IMR-90 (cell line): ENCODE measurements around the gene INSL3. TPM values are rescaled to one million over a fixed set of nuclear protein-coding genes. Genes with fewer than 3 reads are reported as not detected.

ENCODE experiments used
- ATAC-seq: fragments of 200-7000 bp; cut with Tn5 transposase; 2 replicates; pipeline ENCODE4 v1.9.1; 2020; ENCODE audit warnings: low read depth, mild to moderate bottlenecking, moderate library complexity
- BruUV-seq: library from RNA; stranded (reverse); fragments of 400-500 nt; replicated peaks from 2 replicates; lab custom pipeline; 2021; lab: Mats Ljungman, UMichigan
- CTCF ChIA-PET: fragments of 300-600 bp; formaldehyde crosslinking; extraction: SDS; loops from one replicate; lab custom pipeline; 2021; ENCODE audit warnings: antibody characterized with exemption; lab: Yijun Ruan, JAX
- POLR2A ChIA-PET: fragments of 300-600 bp; sonication (Branson Sonifier 250); formaldehyde crosslinking; loops from one replicate; lab custom pipeline; 2022; ENCODE audit warnings: antibody characterized with exemption; ENCODE audit not compliant: unreplicated experiment; lab: Charles Lee
- DNase-seq: peaks from one replicate; pipeline ENCODE4 v3.0.0; 2013
- H2AFZ ChIP-seq: replicated peaks from 2 replicates; pipeline ENCODE3; 2013; ENCODE audit warnings: low read length, mild to moderate bottlenecking; ENCODE audit not compliant: poor library complexity
- H2AK5ac ChIP-seq: 2 replicates; pipeline ENCODE4 v1.6.1; 2013; ENCODE audit warnings: low read depth, low read length, inconsistent platforms
- H2AK9ac ChIP-seq: replicated peaks from 2 replicates; pipeline ENCODE3; 2013; ENCODE audit warnings: mild to moderate bottlenecking, low read depth, low read length, moderate library complexity; ENCODE audit not compliant: poor library complexity
- H2BK120ac ChIP-seq: 2 replicates; pipeline ENCODE4 v1.6.1; 2013; ENCODE audit warnings: low read depth, low read length, inconsistent platforms
- H2BK15ac ChIP-seq: 3 replicates; pipeline ENCODE4 v1.6.1; 2013; ENCODE audit warnings: low read depth, low read length, inconsistent platforms
- H2BK20ac ChIP-seq: 2 replicates; pipeline ENCODE4 v1.6.1; 2013; ENCODE audit warnings: low read depth, mild to moderate bottlenecking, inconsistent platforms, low read length, moderate library complexity
- H2BK5ac ChIP-seq: 2 replicates; pipeline ENCODE4 v1.6.1; 2013; ENCODE audit warnings: mild to moderate bottlenecking, low read depth, low read length, inconsistent platforms; ENCODE audit not compliant: poor library complexity, severe bottlenecking
- H3K14ac ChIP-seq: replicated peaks from 2 replicates; pipeline ENCODE4 v1.6.1; 2013; ENCODE audit warnings: low read depth, low read length, inconsistent platforms
- H3K18ac ChIP-seq: 2 replicates; pipeline ENCODE4 v1.6.1; 2013; ENCODE audit warnings: low read depth, low read length, control low read depth
- H3K23ac ChIP-seq: 2 replicates; pipeline ENCODE4 v1.6.1; 2013; ENCODE audit warnings: low read depth, low read length, inconsistent platforms
- H3K27ac ChIP-seq: 2 replicates; pipeline ENCODE4 v1.5.1; 2013; ENCODE audit warnings: mild to moderate bottlenecking, control low read depth, low read length; ENCODE audit not compliant: insufficient read depth
- H3K27me3 ChIP-seq: 2 replicates; pipeline ENCODE4 v1.6.1; 2013; ENCODE audit warnings: low read length; ENCODE audit not compliant: control insufficient read depth, insufficient read depth
- H3K36me3 ChIP-seq: 2 replicates; pipeline ENCODE4 v1.6.1; 2013; ENCODE audit warnings: low read length, mixed read lengths; ENCODE audit not compliant: control insufficient read depth, insufficient read depth
- H3K4ac ChIP-seq: 2 replicates; pipeline ENCODE4 v1.6.1; 2013; ENCODE audit warnings: low read depth, low read length, inconsistent platforms
- H3K4me1 ChIP-seq: 2 replicates; pipeline ENCODE4 v1.6.1; 2013; ENCODE audit warnings: low read length, mixed read lengths; ENCODE audit not compliant: control insufficient read depth, insufficient read depth
- H3K4me2 ChIP-seq: 2 replicates; pipeline ENCODE4 v1.6.1; 2013; ENCODE audit warnings: low read depth, mild to moderate bottlenecking, control low read depth, low read length, moderate library complexity
- H3K4me3 ChIP-seq: 2 replicates; pipeline ENCODE4 v1.5.1; 2013; ENCODE audit warnings: low read depth, mild to moderate bottlenecking, control low read depth, low read length, moderate library complexity; ENCODE audit not compliant: insufficient read depth
- H3K56ac ChIP-seq: 2 replicates; pipeline ENCODE4 v1.6.1; 2013; ENCODE audit warnings: low read length, inconsistent platforms; ENCODE audit not compliant: insufficient read depth; ENCODE audit errors: extremely low read depth
- H3K79me1 ChIP-seq, 2 experiments: 2 replicates each; pipeline ENCODE4 v1.6.1; 2013; ENCODE audit warnings: low read length in 2 of 2, inconsistent platforms in 1 of 2, low read depth in 1 of 2
- H3K9ac ChIP-seq: 2 replicates; pipeline ENCODE4 v1.6.1; 2013; ENCODE audit warnings: low read depth, low read length, control low read depth
- H3K9me1 ChIP-seq: 2 replicates; pipeline ENCODE4 v1.6.1; 2013; ENCODE audit warnings: low read length, inconsistent platforms; ENCODE audit not compliant: insufficient read depth
- H3K9me3 ChIP-seq: 2 replicates; pipeline ENCODE4 v1.6.1; 2013; ENCODE audit warnings: low read length; ENCODE audit not compliant: control insufficient read depth, insufficient read depth
- H4K20me1 ChIP-seq: 2 replicates; pipeline ENCODE4 v1.6.1; 2013; ENCODE audit warnings: low read length, inconsistent platforms; ENCODE audit not compliant: insufficient read depth
- H4K5ac ChIP-seq: 2 replicates; pipeline ENCODE4 v1.6.1; 2013; ENCODE audit warnings: mild to moderate bottlenecking, low read depth, low read length, control low read depth
- H4K8ac ChIP-seq, 2 experiments: 2 replicates each; pipeline ENCODE4 v1.6.1; 2013; ENCODE audit warnings: low read depth in 2 of 2, low read length in 2 of 2, control low read depth in 1 of 2, inconsistent platforms in 1 of 2
- H4K91ac ChIP-seq: 2 replicates; pipeline ENCODE4 v1.6.1; 2013; ENCODE audit warnings: low read depth, low read length, inconsistent platforms; ENCODE audit not compliant: insufficient read depth
- BHLHE40 ChIP-seq: fragments of 150-350 bp; IDR thresholded peaks from 2 replicates; pipeline ENCODE4 v1.6.1; 2016; ENCODE audit warnings: mild to moderate bottlenecking, low read depth, low read length
- CEBPB ChIP-seq: IDR thresholded peaks from 2 replicates; pipeline ENCODE4 v1.6.1; 2012; ENCODE audit warnings: low read depth, low read length, improper control_type of control experiment
- CHD1 ChIP-seq: IDR thresholded peaks from 2 replicates; pipeline ENCODE4 v1.6.1; 2012; ENCODE audit warnings: low read depth, low read length, improper control_type of control experiment
- FOS ChIP-seq: fragments of 150-350 bp; IDR thresholded peaks from 2 replicates; pipeline ENCODE4 v1.6.1; 2016; ENCODE audit warnings: low read depth, low read length
- MAFK ChIP-seq: IDR thresholded peaks from 2 replicates; pipeline ENCODE4 v1.6.1; 2012; ENCODE audit warnings: low read depth, low read length, improper control_type of control experiment
- MAZ ChIP-seq: IDR thresholded peaks from 2 replicates; pipeline ENCODE4 v1.6.1; 2012; ENCODE audit warnings: low read depth, mild to moderate bottlenecking, low read length, improper control_type of control experiment, moderate library complexity, borderline replicate concordance
- MXI1 ChIP-seq: IDR thresholded peaks from 2 replicates; pipeline ENCODE4 v1.6.1; 2012; ENCODE audit warnings: low read depth, mild to moderate bottlenecking, low read length, moderate library complexity, borderline replicate concordance
- NFE2L2 ChIP-seq: fragments of 150-350 bp; IDR thresholded peaks from 2 replicates; pipeline ENCODE4 v1.6.1; 2016; ENCODE audit warnings: low read depth, mild to moderate bottlenecking, low read length
- POLR2A ChIP-seq: IDR thresholded peaks from 2 replicates; pipeline ENCODE4 v1.6.1; 2012; ENCODE audit warnings: mild to moderate bottlenecking, low read depth, low read length
- RAD21 ChIP-seq: IDR thresholded peaks from 2 replicates; pipeline ENCODE4 v1.6.1; 2012; ENCODE audit warnings: low read length, improper control_type of control experiment
- RCOR1 ChIP-seq: IDR thresholded peaks from 2 replicates; pipeline ENCODE4 v1.6.1; 2012; ENCODE audit warnings: mild to moderate bottlenecking, low read length, improper control_type of control experiment; ENCODE audit not compliant: insufficient replicate concordance
- RFX5 ChIP-seq: IDR thresholded peaks from 2 replicates; pipeline ENCODE4 v1.8.0; 2012; ENCODE audit warnings: low read depth, mild to moderate bottlenecking, low read length, moderate library complexity
- SMC3 ChIP-seq: fragments of 150-350 bp; IDR thresholded peaks from 2 replicates; pipeline ENCODE4 v1.6.1; 2016; ENCODE audit warnings: low read depth, mild to moderate bottlenecking, antibody characterized with exemption, low read length, moderate library complexity
- WGBS, 2 experiments: methylation state at CpG; one replicate each; pipeline versions ENCODE4 v1.1.5 to v1.1.7; 2013; ENCODE audit warnings: missing lambda C conversion rate in 2 of 2; ENCODE audit not compliant: insufficient read length in 1 of 2; ENCODE audit errors: extremely low coverage in 2 of 2; 5-methylcytosine and 5-hydroxymethylcytosine counted together
- dilution Hi-C: fragments of 300-500 bp; cut with HindIII; formaldehyde crosslinking; loops from one replicate; pipeline ENCODE4 v1.14.3; 2018; ENCODE audit warnings: low sequenced_read_pairs; ENCODE audit not compliant: unreplicated experiment
- in situ Hi-C: fragments of 300-500 bp; cut with MboI; formaldehyde crosslinking; loops from 3 replicates; pipeline ENCODE4 v1.14.3; 2019; ENCODE audit warnings: low sequenced_read_pairs, inconsistent platforms, mixed read lengths
- intact Hi-C: fragments of 100-400 bp; cut with micrococcal nuclease; formaldehyde crosslinking; loops from 2 replicates; pipeline ENCODE4 v1.10.0; 2022
- polyA plus RNA-seq, 3 experiments: library from polyadenylated mRNA; depleted of rRNA; stranded (reverse); fragments of >200 nt; gene quantifications; 2 replicates each; pipeline ENCODE4 v1.2.3, GENCODE V29; 2012; ENCODE audit warnings: low replicate concordance in 1 of 3
- total RNA-seq: library from RNA; depleted of rRNA; stranded (reverse); fragments of >200 nt; gene quantifications from 2 replicates; pipeline ENCODE4 v1.2.3, GENCODE V29; 2012
- TF ChIP-seq, protein P1 (sequence below): fragments of 150-350 bp; IDR thresholded peaks from 2 replicates; pipeline ENCODE4 v1.6.1; 2016; ENCODE audit warnings: low read depth, mild to moderate bottlenecking, low read length, moderate library complexity, borderline replicate concordance
- TF ChIP-seq, protein P2 (sequence below): conservative IDR thresholded peaks from 2 replicates; pipeline ENCODE4 v1.5.1; 2012; ENCODE audit warnings: mild to moderate bottlenecking, low read depth, low read length, improper control_type of control experiment
- TF ChIP-seq, protein P3 (sequence below): fragments of 150-350 bp; IDR thresholded peaks from 2 replicates; pipeline ENCODE4 v1.6.1; 2017; ENCODE audit warnings: mild to moderate bottlenecking, antibody characterized with exemption, low read length, low read depth

Gene INSL3
- total and polyA plus RNA-seq, 2 of the 4 experiments (the other 2 are of a cell fraction) = not detected

DNA sequence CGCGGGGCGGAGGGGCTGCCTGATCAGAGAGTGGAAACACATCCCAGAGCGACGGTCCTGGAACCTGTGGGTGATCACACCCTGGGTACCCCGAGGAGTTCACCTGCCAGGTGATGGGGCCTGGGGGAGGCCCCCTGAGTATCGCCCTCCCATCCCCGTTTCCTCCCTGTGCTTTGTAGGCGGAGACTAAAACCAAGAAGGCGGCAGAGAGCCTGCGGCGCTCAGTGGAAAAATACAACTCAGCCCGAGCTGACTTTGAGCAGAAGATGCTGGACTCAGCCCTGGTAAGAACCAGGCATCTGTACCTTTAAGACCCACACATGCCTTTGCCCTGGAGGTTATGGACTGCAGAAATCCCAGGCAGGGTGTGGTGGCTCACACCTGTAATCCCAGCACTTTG, 50.7 kb downstream of the INSL3 start:
- Histone ChIP-seq H3K9ac (no peak overlapping the region), H3K18ac (no peak overlapping the region), H4K91ac (no peak overlapping the region), H3K36me3 (no peaks in the 10 kb centered on the region), H2AK9ac (no peak overlapping the region), H2BK5ac (no peak overlapping the region), H2AFZ (no peak overlapping the region), H3K4me1 (no peaks in the 10 kb centered on the region), H2BK20ac (no peak overlapping the region), H3K56ac (no peak overlapping the region), H3K14ac (no peak overlapping the region), H3K23ac (no peak overlapping the region), H4K20me1 (no peaks in the 10 kb centered on the region), H2AK5ac (no peak overlapping the region), H2BK120ac (no peak overlapping the region), H3K4ac (no peak overlapping the region), H4K8ac (no peak overlapping the region), H3K79me1 (no peaks in the 10 kb centered on the region), H2BK15ac (no peak overlapping the region), H3K9me1 (no peaks in the 10 kb centered on the region), H3K4me2 (no peak overlapping the region), H3K9me3 (no peaks in the 10 kb centered on the region), H3K4me3 (no peak overlapping the region), H4K5ac (no peak overlapping the region), H3K27me3 (peaks cover 3% of the 10 kb centered on the region; the same call in 1 of the 2 replicates), H3K27ac (no peak overlapping the region)
- DNase-seq (no peak), ATAC-seq (no peak)
- dilution Hi-C loops = no loop called here
- CTCF ChIA-PET = no interaction called here
- intact Hi-C loops = no loop called here
- POLR2A ChIA-PET = no interaction called here
- TF ChIP-seq SMC3 (no peak), CHD1 (no peak), POLR2A (no peak), MAFK (no peak), NFE2L2 (no peak), RAD21 (no peak), MXI1 (no peak), MAZ (no peak), RFX5 (no peak), RCOR1 (no peak), CEBPB (no peak), BHLHE40 (no peak), FOS (no peak)
- TF ChIP-seq, protein P1, sequence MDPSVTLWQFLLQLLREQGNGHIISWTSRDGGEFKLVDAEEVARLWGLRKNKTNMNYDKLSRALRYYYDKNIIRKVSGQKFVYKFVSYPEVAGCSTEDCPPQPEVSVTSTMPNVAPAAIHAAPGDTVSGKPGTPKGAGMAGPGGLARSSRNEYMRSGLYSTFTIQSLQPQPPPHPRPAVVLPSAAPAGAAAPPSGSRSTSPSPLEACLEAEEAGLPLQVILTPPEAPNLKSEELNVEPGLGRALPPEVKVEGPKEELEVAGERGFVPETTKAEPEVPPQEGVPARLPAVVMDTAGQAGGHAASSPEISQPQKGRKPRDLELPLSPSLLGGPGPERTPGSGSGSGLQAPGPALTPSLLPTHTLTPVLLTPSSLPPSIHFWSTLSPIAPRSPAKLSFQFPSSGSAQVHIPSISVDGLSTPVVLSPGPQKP = no peak
- TF ChIP-seq, protein P2, sequence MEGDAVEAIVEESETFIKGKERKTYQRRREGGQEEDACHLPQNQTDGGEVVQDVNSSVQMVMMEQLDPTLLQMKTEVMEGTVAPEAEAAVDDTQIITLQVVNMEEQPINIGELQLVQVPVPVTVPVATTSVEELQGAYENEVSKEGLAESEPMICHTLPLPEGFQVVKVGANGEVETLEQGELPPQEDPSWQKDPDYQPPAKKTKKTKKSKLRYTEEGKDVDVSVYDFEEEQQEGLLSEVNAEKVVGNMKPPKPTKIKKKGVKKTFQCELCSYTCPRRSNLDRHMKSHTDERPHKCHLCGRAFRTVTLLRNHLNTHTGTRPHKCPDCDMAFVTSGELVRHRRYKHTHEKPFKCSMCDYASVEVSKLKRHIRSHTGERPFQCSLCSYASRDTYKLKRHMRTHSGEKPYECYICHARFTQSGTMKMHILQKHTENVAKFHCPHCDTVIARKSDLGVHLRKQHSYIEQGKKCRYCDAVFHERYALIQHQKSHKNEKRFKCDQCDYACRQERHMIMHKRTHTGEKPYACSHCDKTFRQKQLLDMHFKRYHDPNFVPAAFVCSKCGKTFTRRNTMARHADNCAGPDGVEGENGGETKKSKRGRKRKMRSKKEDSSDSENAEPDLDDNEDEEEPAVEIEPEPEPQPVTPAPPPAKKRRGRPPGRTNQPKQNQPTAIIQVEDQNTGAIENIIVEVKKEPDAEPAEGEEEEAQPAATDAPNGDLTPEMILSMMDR = no peak
- TF ChIP-seq, protein P3, sequence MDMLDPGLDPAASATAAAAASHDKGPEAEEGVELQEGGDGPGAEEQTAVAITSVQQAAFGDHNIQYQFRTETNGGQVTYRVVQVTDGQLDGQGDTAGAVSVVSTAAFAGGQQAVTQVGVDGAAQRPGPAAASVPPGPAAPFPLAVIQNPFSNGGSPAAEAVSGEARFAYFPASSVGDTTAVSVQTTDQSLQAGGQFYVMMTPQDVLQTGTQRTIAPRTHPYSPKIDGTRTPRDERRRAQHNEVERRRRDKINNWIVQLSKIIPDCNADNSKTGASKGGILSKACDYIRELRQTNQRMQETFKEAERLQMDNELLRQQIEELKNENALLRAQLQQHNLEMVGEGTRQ = no peak
- 60% methylated on average over 1 of the region's 13 CpGs; no CpG with 5 or more reads in 1 of the 2 experiments for WGBS, 2 experiments
- no TSS peak for BruUV-seq
- in situ Hi-C loops = no loop called here
